ENCODE measurements around the gene KCNIP1.

The KCNIP1 gene

GRCh38 chr5:170629566-170630175 lies 125.9 kb downstream of the KCNIP1 start:
- DNase-seq (ENCODE audit: low read depth): no peak

GRCh38 chr5:170630226-170630625 lies 126.4 kb downstream of the KCNIP1 start:
- DNase-seq (ENCODE audit: low read depth): no peak

GRCh38 chr5:170630711-170631141 lies 126.9 kb downstream of the KCNIP1 start:
- no peak for DNase-seq (ENCODE audit: low read depth)

- DNase-seq (ENCODE audit: low read depth): no peak
Measured at GRCh38 chr5:170631466-170632195, 127.8 kb downstream of the KCNIP1 start.

- DNase-seq (ENCODE audit: low read depth): no peak
Measured at GRCh38 chr5:170632266-170632984, 128.6 kb downstream of the KCNIP1 start.

- peak; percentile 26 for DNase-seq (ENCODE audit: low read depth)
Measured at GRCh38 chr5:170632985-170633234, 129.1 kb downstream of the KCNIP1 start.

- no peak for DNase-seq (ENCODE audit: low read depth)
Measured at GRCh38 chr5:170633235-170634081, 129.6 kb downstream of the KCNIP1 start.

- DNase-seq (ENCODE audit: low read depth): no peak
Measured at GRCh38 chr5:170634256-170634990, 130.6 kb downstream of the KCNIP1 start.

GRCh38 chr5:170635706-170636105 lies 131.9 kb downstream of the KCNIP1 start:
- no peak for DNase-seq (ENCODE audit: low read depth)

GRCh38 chr5:170636206-170636605 lies 132.4 kb downstream of the KCNIP1 start:
- no peak for DNase-seq (ENCODE audit: low read depth)

- DNase-seq (ENCODE audit: low read depth): no peak
Measured at GRCh38 chr5:170636801-170637477, 133.1 kb downstream of the KCNIP1 start.

GRCh38 chr5:170638051-170638450 lies 134.2 kb downstream of the KCNIP1 start:
- DNase-seq (ENCODE audit: low read depth): no peak

- peak; percentile 24 for DNase-seq (ENCODE audit: low read depth)
Measured at GRCh38 chr5:170638454-170639220, 134.8 kb downstream of the KCNIP1 start.

- no peak for DNase-seq (ENCODE audit: low read depth)
Measured at GRCh38 chr5:170639221-170639925, 135.6 kb downstream of the KCNIP1 start.

GRCh38 chr5:170640731-170641588 lies 137.1 kb downstream of the KCNIP1 start:
- no peak for DNase-seq (ENCODE audit: low read depth)

- DNase-seq (ENCODE audit: low read depth): no peak
Measured at GRCh38 chr5:170641589-170642031, 137.8 kb downstream of the KCNIP1 start.

GRCh38 chr5:170642066-170642735 lies 138.4 kb downstream of the KCNIP1 start:
- DNase-seq (ENCODE audit: low read depth): no peak

All from activated T-helper 9 cell treated with anti-CD3 and anti-CD28 coated beads, Interleukin-2, amount 50 U/mL, for 16 hours (primary cell).